Stimulated activated CD8-positive, alpha-beta memory T cell treated with anti-CD3 and anti-CD28 coated beads, Interleukin-7, amount 100 ng/mL, for 48 hours (primary cell): Measurements from ENCODE around the gene COMMD2.

Experiments
- DNase-seq, 2 donors: peaks; one replicate each; pipeline ENCODE4 v3.0.0-alpha.2; 2020; ENCODE audit warnings: low read depth in 1 of 2; ENCODE audit errors: extremely low read depth in 1 of 2

The COMMD2 gene

DNA sequence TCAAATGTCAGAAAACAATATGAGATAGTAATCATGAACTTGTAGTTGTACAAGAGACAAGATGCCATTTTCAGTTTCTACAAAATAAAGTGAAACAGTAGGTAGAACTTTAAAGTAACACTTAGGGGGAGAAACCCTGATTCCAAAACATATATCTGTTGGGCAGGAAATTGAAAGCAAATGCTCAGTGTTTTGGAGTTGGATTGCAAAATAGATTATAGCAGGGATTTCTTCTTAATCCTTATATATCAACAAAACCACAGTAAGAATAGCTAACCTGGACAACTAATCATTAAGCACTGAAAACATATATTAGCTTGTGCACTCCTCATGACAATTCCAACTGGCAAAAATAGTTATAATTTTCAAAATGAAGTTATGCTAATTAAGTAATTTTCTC lies 46.9 kb downstream of the COMMD2 start:
- DNase-seq, result no peak

DNA sequence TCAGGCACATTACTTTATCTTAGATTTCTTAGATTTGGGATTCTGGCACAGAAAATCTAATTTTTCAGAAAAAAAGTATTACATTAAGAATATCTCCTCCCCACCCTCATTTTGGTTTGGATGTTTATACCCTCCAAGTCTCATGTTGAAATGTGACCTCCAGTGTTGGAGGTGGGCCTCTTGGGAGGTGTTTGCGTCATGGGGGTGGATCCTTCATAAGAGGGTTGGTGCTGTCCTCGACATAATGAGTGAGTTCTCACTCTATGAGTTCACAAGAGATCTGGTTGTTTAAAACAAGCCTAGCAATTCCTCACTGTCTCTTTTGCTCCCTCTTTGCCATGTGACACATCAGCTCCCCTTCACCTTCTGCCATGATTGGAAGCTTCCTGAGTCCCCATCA lies 48.8 kb downstream of the COMMD2 start:
- no peak for DNase-seq

DNA sequence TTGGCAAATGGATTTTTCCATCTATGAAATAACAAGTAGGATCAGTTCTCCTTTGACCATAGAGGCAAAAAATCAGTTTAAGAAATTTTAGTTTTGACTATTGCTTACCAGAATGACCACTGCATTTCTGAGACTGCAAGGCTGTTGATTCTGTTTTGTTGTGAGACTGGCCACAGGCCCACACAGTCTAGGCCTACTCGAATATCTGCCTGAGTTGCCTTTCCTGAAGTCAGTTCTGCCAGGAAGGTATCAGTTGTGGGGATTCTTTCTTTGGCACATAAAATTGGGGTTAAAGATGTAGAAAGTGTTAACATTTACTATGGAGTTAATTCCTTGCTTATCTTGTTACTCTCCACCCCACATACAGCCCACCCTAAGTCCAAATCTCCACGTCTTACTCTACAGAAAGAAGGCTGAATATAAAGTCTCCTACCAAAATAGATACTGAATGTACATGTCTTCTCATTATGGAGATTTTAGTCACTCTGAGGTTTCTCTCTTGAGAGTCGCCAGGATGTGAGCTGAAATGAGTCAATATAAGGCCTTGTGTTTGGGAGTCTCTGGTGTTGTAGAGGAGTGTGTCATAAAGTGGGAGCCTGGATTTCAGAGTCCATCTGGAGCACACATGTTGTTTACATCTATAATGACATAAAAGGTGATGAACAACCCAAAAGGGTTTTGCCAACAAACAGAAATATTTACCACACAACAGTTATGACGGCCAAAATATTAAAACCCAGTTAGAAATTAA lies 49.4 kb downstream of the COMMD2 start:
- no peak for DNase-seq

DNA sequence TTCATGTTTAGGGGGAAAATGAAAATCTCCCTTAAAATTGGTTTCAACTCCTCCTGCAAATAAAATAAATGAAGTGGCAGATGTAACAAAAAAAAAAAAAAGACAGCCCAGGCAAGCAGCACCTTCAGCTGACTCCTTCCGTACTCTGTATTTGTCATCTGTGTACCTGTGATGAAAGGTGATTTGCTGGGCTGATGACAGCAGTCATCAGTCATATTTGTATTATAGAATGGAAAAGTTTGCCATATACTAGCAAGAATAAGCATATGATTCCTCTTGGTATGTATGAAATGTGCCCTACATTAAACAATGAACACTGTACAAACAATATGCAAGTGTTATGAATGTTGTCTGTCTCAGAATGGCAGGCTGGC lies 50.3 kb downstream of the COMMD2 start:
- peak in 1 of 2 donors; percentile 19 for DNase-seq

DNA sequence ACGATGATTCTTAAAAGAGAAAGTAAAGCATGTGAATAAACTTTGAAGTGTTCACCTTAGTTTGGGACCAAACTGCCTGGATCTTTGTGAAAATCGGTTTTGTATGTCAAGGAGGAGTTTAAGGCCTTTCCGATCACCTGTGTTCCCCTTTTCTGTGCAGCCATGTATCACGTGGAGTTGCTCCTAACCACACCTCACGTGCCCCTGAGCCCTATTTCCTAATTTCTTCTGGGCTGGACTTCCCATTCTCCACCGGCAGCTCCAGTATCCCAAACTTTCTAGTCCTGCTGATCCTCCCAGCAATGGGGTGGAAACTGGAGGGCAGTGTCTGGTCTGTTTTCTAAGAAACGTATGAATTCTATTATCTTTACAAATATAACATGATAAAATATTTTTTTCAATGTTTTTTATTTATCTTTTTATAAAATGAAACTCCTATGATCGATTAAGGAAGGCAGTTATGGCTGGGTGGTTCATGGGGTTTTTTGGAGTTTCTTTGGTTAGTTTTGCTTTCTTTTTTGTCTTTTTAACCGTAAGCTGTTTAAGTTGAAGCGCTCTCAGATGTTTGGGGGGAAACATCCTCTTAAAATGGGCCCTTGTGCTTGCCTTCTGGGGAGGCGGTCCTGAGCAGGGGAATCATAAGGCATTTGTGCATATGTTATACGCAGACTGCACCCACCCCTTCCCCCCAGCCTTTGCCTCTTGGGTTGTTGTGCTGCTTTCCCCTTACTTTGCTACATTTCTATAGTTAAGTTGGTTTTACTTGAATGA lies 50.9 kb downstream of the COMMD2 start:
- peak in 1 of 2 donors; percentile 39 for DNase-seq
